ENCODE results near the gene BTNL3. TPM values are rescaled to one million over a fixed set of nuclear protein-coding genes. Genes with fewer than 3 reads are reported as not detected.

The BTNL3 gene
- polyA plus RNA-seq, 3 donors, result 0.09 TPM; not detected in 2

- no peak for DNase-seq
These were observed 58.6 kb downstream of the BTNL3 start for GRCh38 chr5:181047288-181047687.

- no peak for DNase-seq
These were observed 59.3 kb downstream of the BTNL3 start for GRCh38 chr5:181047921-181048320.

GRCh38 chr5:181050016-181050415, 61.4 kb downstream of the BTNL3 start:
- DNase-seq, result no peak

DNA sequence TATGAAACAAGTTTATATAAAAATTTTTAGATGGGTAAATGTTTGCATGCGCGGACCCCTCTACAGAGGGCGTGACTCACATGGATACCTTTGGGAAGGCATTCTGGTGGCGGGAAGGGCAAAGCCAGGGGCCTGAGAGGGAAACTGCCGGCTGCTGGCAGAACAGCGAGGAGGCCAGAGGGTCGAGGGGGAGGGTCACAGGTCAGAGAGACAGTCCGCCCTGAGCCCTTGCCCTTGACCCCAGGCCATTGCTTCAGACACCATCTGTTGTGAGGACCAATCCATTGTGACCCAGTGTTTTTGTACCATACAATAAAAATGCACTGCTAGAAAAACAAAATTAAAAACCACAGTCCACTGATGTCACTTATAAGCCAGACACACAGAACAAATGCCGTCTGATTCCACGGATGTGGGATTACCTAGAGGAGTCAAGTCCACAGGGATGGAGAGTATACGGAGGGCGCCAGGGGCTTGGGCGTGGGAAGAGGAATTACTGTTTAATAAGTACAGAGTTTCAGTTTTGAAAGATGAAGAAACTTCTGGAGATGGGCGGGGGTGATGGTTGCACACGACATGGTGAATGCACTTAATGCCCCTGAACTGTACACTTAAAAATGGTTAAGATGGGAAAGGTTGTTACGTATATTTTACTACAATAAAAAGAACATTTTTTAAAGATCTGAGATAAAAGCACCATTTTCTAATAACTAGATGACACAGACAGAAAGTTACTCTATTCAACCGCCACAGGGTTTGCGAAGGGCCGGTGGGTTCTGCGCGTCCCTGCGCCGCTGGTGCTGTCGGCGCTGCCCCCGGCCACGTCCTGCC, 63.4 kb downstream of the BTNL3 start:
- no peak for DNase-seq

- DNase-seq, result no peak
These were observed 64.2 kb downstream of the BTNL3 start for GRCh38 chr5:181052672-181053487.

DNA sequence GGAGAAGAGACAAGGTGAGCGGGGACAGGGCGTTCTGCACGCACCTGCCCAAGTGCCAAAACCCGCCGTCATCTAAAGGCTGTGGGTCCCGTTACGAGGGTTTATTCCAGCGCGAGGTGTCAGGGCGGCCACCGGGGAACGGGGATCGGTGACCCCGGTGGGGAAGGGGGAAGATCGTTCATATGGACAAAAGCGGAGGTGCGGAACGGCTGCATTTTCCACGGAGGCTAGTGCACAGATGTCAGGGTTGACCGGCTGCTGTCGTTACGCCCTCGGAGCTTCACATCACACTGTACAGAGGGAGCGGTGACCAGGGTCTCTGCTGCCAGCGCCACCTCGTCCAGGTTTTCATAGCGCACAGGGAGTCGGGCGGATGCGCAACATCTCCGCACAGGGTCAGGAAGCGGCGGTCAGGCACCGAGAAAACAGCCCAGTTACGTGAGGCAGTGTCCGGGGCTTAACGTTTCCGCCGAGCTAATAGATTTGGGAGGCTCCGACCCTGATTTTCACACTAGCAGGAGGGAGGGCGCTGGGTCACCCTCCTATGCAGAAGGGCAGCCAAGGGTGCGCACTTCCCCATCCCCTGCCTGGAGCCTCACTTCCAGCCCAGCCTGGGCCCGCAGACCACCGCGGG, 65.0 kb downstream of the BTNL3 start:
- no peak for DNase-seq

- DNase-seq, result no peak
These were observed 65.5 kb downstream of the BTNL3 start for GRCh38 chr5:181054138-181054537.

DNA sequence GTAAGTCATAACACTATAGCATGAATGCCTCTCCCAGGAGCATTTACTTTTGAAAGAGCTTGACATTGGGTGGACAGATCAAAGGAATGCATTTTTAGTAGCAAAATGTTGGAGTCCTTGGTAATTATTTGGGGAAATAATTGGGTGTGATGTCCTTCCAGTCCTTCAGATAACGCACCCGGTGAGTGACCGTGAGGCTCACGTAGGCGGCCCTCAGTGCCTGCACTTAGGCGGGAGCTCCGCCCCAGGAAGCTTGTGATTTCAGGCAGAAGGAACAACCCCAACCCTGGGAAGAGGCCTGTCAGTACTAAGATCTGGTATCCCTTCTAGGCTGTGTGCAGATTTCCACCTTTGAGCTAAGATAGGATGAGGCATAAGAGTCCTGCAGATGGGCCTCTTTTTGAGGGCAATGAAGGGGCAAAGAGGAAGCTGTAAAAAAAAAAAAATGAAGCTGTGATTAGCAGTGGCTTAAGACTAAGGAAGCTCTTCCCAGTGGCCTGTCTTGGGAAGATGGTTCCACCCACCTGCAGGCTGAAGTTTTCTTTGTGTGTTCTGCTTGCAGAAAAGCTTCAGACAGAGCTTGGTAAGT, 66.3 kb downstream of the BTNL3 start:
- DNase-seq, result no peak

Other genes with a start within 250 kb of the BTNL3 start
- gene OR2Y1, start 248.8 kb upstream of the BTNL3 start, polyA plus RNA-seq (ENCODE audit: insufficient read length in 3 of 3), result not detected
- gene MGAT1, start 186.0 kb upstream of the BTNL3 start, polyA plus RNA-seq (ENCODE audit: insufficient read length in 3 of 3), result 10 to 100 TPM; 79.0 to 89.7 (median 89.1) TPM
- gene ZFP62, start 127.6 kb upstream of the BTNL3 start, polyA plus RNA-seq (ENCODE audit: insufficient read length in 3 of 3), result 10 to 100 TPM; 56.0 to 71.9 (median 61.9) TPM
- 1 to 10 TPM in 1 of 3 donors, under 1 TPM in 2; 0.34 to 1.1 (median 0.56) TPM for gene BTNL8, start 89.7 kb upstream of the BTNL3 start, polyA plus RNA-seq (ENCODE audit: insufficient read length in 3 of 3)
- 10 to 100 TPM in 2 of 3 donors, 1 to 10 TPM in 1; 5.3 to 14.7 (median 10.2) TPM for gene BTNL9, start 51.4 kb downstream of the BTNL3 start, polyA plus RNA-seq (ENCODE audit: insufficient read length in 3 of 3)
- gene OR2V1, start 142.3 kb downstream of the BTNL3 start, polyA plus RNA-seq (ENCODE audit: insufficient read length in 3 of 3), result under 1 TPM in 1 of 3 donors, not detected in 2; 0.06 TPM
- under 1 TPM in 2 of 3 donors, not detected in 1; 0.04 TPM for gene OR2V2, start 158.7 kb downstream of the BTNL3 start, polyA plus RNA-seq (ENCODE audit: insufficient read length in 3 of 3)
- under 1 TPM; 0.23 to 0.42 (median 0.31) TPM for gene TRIM7, start 216.3 kb downstream of the BTNL3 start, polyA plus RNA-seq (ENCODE audit: insufficient read length in 3 of 3)
- 10 to 100 TPM; 38.3 to 40.6 (median 40.1) TPM for gene TRIM41, start 234.4 kb downstream of the BTNL3 start, polyA plus RNA-seq (ENCODE audit: insufficient read length in 3 of 3)